ENCODE measurements around the gene RASGRP1.

RASGRP1 gene

DNA sequence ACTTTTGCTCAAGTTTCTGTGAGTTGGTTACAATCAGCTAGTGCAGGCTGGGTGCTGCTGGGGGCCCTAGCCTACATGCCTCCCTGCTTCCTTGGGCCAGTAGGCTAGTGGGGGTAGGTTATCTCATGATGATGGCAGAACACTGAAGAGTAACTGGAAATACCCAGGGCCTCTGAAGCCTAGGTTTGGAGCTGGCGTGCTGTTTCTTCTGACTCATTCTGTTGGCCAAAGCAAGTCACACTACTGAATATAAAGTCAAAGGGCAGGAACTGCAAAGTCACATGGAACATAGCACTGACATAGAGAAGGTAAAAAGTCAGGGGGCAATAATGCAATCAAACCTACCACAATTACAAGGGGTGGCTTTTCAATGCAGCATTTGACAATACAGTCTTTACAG lies 34.5 kb downstream of the RASGRP1 start:
- TF ChIP-seq, protein P1, sequence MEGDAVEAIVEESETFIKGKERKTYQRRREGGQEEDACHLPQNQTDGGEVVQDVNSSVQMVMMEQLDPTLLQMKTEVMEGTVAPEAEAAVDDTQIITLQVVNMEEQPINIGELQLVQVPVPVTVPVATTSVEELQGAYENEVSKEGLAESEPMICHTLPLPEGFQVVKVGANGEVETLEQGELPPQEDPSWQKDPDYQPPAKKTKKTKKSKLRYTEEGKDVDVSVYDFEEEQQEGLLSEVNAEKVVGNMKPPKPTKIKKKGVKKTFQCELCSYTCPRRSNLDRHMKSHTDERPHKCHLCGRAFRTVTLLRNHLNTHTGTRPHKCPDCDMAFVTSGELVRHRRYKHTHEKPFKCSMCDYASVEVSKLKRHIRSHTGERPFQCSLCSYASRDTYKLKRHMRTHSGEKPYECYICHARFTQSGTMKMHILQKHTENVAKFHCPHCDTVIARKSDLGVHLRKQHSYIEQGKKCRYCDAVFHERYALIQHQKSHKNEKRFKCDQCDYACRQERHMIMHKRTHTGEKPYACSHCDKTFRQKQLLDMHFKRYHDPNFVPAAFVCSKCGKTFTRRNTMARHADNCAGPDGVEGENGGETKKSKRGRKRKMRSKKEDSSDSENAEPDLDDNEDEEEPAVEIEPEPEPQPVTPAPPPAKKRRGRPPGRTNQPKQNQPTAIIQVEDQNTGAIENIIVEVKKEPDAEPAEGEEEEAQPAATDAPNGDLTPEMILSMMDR (IDR thresholded peaks at IDR 0.05; ENCODE audit: borderline replicate concordance, insufficient read depth, low read depth, low read length): no peak

DNA sequence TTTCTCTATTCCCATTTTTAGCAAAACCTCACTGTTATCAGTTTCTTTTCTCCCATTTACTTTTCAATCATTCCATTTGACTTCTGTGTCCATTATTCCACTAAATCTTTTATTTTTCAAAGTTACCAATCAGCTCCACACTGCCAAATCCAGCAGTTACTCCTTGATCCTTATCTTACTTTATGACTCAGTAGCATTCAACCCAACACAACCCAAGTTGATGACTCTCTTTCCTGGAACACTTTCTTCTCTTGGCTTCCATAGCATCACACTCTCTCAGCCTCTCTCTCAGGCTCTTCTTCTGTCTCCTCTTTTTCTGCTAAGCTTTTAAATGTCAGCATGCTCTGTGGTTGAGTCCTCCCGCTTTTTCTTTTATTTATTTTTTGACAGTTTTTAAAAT lies 36.3 kb downstream of the RASGRP1 start:
- TF ChIP-seq, protein P1 (IDR thresholded peaks at IDR 0.05; ENCODE audit: borderline replicate concordance, insufficient read depth, low read depth, low read length): no peak
- no peak overlapping the region for H3K4me3 ChIP-seq (ENCODE audit: low read depth, low read length)

More for the DNA sequence above, 34.5 kb downstream of the RASGRP1 start:
- H3K4me3 ChIP-seq (ENCODE audit: low read depth, low read length): no peak overlapping the region

GRCh38 chr15:38526158-38526557 lies 38.5 kb downstream of the RASGRP1 start:
- TF ChIP-seq, protein P1 (IDR thresholded peaks at IDR 0.05; ENCODE audit: borderline replicate concordance, insufficient read depth, low read depth, low read length): no peak

GRCh38 chr15:38525489-38525888 lies 39.1 kb downstream of the RASGRP1 start:
- H3K4me3 ChIP-seq (ENCODE audit: low read depth, low read length): no peak overlapping the region
- TF ChIP-seq, protein P1 (IDR thresholded peaks at IDR 0.05; ENCODE audit: borderline replicate concordance, insufficient read depth, low read depth, low read length): no peak

More at GRCh38 chr15:38526158-38526557, 38.5 kb downstream of the RASGRP1 start:
- H3K4me3 ChIP-seq (ENCODE audit: low read depth, low read length): no peak overlapping the region

- no peak overlapping the region for H3K4me3 ChIP-seq (ENCODE audit: low read depth, low read length)
- TF ChIP-seq, protein P1 (IDR thresholded peaks at IDR 0.05; ENCODE audit: borderline replicate concordance, insufficient read depth, low read depth, low read length): no peak
Observed at GRCh38 chr15:38524156-38524555, 40.5 kb downstream of the RASGRP1 start.

GRCh38 chr15:38522922-38523321 lies 41.7 kb downstream of the RASGRP1 start:
- H3K4me3 ChIP-seq (ENCODE audit: low read depth, low read length): no peak overlapping the region
- TF ChIP-seq, protein P1 (IDR thresholded peaks at IDR 0.05; ENCODE audit: borderline replicate concordance, insufficient read depth, low read depth, low read length): no peak

- no peak overlapping the region for H3K4me3 ChIP-seq (ENCODE audit: low read depth, low read length)
- TF ChIP-seq, protein P1 (IDR thresholded peaks at IDR 0.05; ENCODE audit: borderline replicate concordance, insufficient read depth, low read depth, low read length): no peak
Observed at GRCh38 chr15:38521316-38521715, 43.3 kb downstream of the RASGRP1 start.
